Measurements from ENCODE around the gene USP3.

Gene USP3

GRCh38 chr15:63497642-63498467 lies 6.5 kb upstream of the USP3 start:
- DNase-seq (ENCODE audit: low spot score): no peak

- DNase-seq (ENCODE audit: low spot score): no peak
These were observed 5.2 kb upstream of the USP3 start for GRCh38 chr15:63499175-63499549.

GRCh38 chr15:63499611-63500010 lies 4.8 kb upstream of the USP3 start:
- DNase-seq (ENCODE audit: low spot score): no peak

- DNase-seq (ENCODE audit: low spot score): no peak
These were observed 3.8 kb upstream of the USP3 start for GRCh38 chr15:63500265-63501250.

- DNase-seq (ENCODE audit: low spot score): peak; percentile 87
These were observed 2.9 kb upstream of the USP3 start for GRCh38 chr15:63501256-63502089.

- DNase-seq (ENCODE audit: low spot score): no peak
These were observed 2.1 kb upstream of the USP3 start for GRCh38 chr15:63502137-63502766.

- DNase-seq (ENCODE audit: low spot score): peak; percentile 83
These were observed 1.3 kb upstream of the USP3 start for GRCh38 chr15:63502843-63503738.

GRCh38 chr15:63503739-63504246 lies 600 bp upstream of the USP3 start:
- no peak for DNase-seq (ENCODE audit: low spot score)

- DNase-seq (ENCODE audit: low spot score): peak; percentile 26
These were observed 817 bp downstream of the USP3 start for GRCh38 chr15:63504979-63505841.

- DNase-seq (ENCODE audit: low spot score): no peak
These were observed 1.4 kb downstream of the USP3 start for GRCh38 chr15:63505842-63506222.

- no peak for DNase-seq (ENCODE audit: low spot score)
These were observed 2.2 kb downstream of the USP3 start for GRCh38 chr15:63506537-63507035.

GRCh38 chr15:63507878-63508818 lies 3.8 kb downstream of the USP3 start:
- DNase-seq (ENCODE audit: low spot score): no peak

- DNase-seq (ENCODE audit: low spot score): no peak
These were observed 4.9 kb downstream of the USP3 start for GRCh38 chr15:63509056-63509954.

- DNase-seq (ENCODE audit: low spot score): peak; percentile 60
These were observed 5.9 kb downstream of the USP3 start for GRCh38 chr15:63509955-63510940.

- DNase-seq (ENCODE audit: low spot score): no peak
These were observed 7.8 kb downstream of the USP3 start for GRCh38 chr15:63512148-63512547.

GRCh38 chr15:63513271-63513670 lies 8.9 kb downstream of the USP3 start:
- DNase-seq (ENCODE audit: low spot score): no peak

Measured in AG08395 (cell line).